COR-L47 (cell line): Measurements from ENCODE around the gene CABLES1.
A peak's percentile ranks its signal among the peaks of the same experiment; 100 is the strongest.
"Not testable (repeated sequence)": the region's sequence is repeated elsewhere in the genome, so short reads cannot be mapped to it uniquely, and the experiment has no call there.

ENCODE experiments used
- DNase-seq: peaks from one replicate; lab custom pipeline; 2025; lab: John Stamatoyannopoulos, UW

The CABLES1 gene, protein sequence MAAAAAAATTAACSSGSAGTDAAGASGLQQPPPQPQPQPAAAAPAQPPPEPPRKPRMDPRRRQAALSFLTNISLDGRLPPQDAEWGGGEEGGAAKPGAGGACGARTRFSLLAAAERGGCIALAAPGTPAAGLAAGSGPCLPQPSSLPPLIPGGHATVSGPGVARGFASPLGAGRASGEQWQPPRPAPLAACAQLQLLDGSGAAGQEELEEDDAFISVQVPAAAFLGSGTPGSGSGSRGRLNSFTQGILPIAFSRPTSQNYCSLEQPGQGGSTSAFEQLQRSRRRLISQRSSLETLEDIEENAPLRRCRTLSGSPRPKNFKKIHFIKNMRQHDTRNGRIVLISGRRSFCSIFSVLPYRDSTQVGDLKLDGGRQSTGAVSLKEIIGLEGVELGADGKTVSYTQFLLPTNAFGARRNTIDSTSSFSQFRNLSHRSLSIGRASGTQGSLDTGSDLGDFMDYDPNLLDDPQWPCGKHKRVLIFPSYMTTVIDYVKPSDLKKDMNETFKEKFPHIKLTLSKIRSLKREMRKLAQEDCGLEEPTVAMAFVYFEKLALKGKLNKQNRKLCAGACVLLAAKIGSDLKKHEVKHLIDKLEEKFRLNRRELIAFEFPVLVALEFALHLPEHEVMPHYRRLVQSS

DNA sequence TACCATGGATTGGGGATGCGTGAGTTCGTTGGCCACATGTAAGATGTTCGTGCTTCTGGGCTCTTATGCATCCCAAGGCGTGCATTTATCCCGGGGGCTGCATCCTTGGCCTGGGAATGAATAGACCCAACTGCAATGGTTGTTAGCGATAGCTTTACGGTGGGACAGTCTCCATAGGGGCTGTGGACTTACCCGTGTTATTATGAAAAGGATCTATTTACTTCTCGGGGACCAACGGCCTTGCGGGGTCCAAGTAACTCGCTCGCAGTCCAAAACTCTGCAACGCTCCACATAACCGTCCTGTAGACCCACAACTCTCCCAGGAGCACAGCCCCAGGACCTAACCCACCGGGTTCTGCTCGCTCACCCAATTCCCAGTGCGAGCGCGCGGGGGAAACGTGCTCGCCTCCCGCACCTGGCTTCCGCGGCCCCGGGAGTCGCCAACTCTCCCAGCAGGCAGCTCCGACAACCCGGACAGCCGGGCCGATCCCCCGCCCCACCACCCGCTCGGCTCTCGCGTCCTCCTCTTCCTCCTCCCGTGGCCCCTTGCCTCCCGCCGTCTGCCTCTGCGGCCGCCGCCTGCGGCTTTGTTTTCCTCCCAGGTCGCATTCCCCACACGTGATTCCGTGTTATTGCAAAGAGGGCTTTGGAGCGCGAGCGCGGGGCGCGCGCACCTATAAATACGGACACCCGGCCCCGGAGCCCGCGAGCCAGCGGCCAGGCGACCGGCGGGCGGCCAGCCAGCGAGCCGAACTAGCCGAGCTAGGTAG lies at the start of gene CABLES1:
Gene CABLES1, plus strand, starts transcription at position 706 of the 770 bp plus-strand sequence. CDS start 278 bp downstream, outside the sequence.
- DNase-seq, result peak; percentile 79

DNA sequence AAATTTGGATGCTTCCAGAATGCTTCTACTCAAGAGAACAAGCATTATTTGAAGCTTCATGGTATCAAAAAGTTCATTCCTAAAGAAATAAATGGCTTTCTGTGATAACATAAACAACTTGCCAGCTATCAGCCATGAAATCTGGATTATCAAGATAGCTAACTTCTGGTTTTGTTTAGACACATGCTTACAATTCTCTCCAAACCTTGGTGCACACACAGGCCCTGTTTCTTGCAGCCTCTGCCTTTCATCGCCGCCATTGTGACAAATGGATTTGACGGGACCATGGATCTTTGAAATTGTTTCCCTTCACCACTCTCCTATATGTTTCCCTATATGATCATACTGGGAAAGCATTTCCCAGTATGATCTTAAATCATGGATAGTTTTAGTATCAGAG lies 47.9 kb upstream of the CABLES1 start:
- no peak for DNase-seq

GRCh38 chr18:23088310-23088709 lies 47.0 kb upstream of the CABLES1 start:
- DNase-seq, result no peak

- DNase-seq, result not testable (repeated sequence)
These were observed 44.0 kb upstream of the CABLES1 start for GRCh38 chr18:23091017-23091993.

GRCh38 chr18:23092121-23092520 lies 43.2 kb upstream of the CABLES1 start:
- no peak for DNase-seq

GRCh38 chr18:23093130-23093529 lies 42.2 kb upstream of the CABLES1 start:
- not testable (repeated sequence) for DNase-seq

GRCh38 chr18:23093772-23094171 lies 41.5 kb upstream of the CABLES1 start:
- DNase-seq, result no peak

DNA sequence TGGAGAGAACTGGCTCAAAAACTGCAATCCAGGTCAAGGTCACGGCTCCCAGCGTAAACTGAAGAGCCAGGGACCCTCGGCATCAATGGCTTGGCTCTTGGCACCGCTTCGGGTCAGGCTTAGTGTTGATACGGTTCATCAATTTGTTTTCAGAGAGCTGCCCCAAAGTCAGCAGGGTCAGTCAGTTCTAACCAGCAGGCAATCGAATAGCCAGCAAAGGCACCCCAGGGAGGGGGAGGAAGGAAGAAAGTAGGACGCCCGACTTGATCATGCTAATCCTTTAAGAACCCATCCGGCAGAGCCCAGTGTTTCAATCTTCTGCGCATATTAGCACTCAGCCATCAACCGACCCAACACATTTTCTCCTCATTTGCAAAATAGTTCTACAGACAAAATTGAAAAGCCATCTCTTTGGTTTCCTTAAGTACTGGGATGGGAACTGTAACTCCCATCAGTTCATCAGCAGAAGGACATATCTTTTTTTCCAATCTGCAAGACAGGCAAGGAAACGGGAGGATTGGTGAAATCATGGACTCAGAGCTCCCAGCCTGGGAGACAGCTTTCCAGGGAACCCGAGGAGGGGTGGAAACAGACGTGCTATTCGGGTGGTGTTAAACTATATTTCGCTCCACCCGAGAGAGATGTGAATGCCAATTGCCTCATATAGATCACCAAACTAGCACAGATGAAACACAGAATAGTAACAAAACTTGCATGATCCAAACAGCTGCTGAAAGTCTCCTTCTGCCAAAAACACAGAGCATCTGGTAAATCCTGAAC lies 40.7 kb upstream of the CABLES1 start:
- DNase-seq, result no peak

DNA sequence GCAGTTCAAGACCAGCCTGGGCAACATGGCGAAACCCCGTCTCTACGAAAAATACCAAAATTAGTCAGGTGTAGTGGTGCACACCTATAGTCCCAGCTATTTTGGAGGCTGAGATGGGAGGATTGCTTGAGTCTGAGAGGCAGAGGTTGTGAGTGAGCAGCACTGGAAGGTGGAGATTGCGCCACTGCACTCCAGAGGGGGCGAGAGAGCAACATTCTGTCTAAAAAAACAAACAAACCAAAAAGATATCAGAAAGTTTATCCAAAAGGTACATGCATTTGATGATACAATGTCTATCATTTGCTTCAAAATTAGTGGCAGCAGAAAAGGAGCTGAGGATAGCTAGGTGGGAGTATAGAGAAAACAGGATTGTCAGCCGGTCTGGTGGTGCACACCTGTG lies 39.8 kb upstream of the CABLES1 start:
- no peak for DNase-seq

- not testable (repeated sequence) for DNase-seq
These were observed 38.3 kb upstream of the CABLES1 start for GRCh38 chr18:23097016-23097415.

DNA sequence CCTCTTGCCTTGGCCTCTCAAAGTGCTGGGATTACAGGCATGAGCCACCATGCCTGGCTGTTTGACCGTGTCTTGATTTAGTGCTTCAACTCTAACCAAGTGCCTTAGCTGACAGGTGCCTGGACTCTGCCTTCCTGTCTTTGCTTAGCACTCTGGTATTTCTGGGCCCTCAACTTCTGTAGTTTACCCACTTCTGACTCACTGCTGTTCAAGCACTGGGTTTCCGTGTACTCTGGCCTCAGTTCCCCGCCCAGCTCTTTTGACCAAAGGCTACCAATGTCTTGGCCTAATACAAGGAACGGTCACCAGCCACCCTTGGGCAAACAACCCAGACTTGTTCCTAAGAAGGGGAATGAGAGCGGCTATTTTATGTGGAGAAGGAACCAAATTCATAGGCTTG lies 35.7 kb upstream of the CABLES1 start:
- no peak for DNase-seq

GRCh38 chr18:23101861-23102432 lies 33.3 kb upstream of the CABLES1 start:
- no peak for DNase-seq

DNA sequence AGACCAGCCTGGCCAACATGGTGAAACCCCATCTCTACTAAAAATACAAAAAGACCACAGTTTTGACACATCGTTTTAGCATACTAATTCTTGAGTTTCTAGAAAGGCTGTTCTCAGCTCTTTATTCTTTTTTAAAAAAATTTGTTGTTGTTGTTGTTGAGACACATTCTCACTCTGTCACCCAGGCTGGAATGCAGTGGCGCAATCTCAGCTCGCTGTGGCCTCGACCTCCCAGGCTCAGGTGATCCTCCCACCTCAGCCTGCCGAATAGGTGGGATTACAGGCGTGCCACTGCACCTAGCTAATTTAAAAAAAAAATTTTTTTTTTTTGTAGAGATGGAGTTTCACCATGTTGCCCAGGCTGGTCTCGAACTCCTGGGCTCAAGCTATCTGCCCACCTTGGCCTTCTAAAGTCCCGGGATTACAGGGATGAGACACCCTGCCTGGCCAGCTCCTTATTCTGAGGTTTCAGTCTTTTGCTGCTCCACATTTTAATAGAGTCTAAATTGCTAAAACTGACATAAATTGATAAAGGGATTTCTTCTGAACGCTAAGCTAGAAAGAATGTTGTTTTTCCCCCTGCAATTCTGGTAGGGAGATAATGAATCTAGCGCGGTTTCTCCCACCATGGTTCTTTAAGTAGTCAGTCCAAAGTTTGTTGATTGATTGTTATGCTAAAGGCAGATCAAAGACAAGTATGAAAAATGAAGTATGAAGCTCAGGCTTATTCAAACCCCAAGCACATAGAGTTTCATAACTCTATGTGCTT lies 32.6 kb upstream of the CABLES1 start:
- no peak for DNase-seq

DNA sequence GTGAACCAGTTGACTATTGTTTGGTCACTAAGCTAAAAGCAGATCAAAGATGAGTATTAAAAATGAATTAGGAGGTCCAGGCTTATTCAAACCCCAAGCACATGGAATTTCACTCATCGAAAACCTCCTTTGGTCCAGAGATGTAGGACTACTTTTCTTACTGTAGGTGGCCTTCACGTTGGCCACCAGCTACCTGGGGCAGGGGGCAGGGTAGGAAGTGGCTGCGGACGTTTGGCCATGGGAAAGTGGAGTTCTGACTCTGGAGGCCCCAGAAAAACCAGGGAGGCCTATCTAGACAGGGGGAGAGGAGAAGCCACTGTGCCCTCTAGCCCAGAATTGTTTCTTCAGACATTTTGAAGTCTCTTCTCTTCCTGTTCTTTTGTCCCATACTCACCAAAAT lies 31.8 kb upstream of the CABLES1 start:
- no peak for DNase-seq

GRCh38 chr18:23105030-23105429 lies 30.3 kb upstream of the CABLES1 start:
- no peak for DNase-seq

GRCh38 chr18:23105581-23106219 lies 29.6 kb upstream of the CABLES1 start:
- DNase-seq, result no peak

- DNase-seq, result no peak
These were observed 28.7 kb upstream of the CABLES1 start for GRCh38 chr18:23106575-23106974.

DNA sequence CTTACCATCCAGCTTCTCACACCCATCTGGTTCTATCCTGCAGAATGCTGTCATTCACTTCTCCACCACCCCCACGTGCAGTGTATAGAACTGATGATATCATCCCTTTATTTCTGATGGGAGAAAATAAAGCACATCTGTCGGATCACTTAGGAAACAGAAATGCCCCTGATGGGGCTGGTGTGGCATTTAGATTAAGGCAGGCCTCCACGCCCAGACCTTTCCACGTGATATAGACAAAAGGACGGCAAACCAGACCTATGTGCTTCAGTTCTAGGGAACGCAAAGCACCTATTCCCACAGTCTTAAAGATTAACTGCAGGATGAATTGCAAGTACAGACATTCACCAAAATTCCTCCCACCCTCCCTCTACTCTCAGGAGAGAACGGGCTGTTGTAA lies 27.6 kb upstream of the CABLES1 start:
- no peak for DNase-seq

- no peak for DNase-seq
These were observed 26.8 kb upstream of the CABLES1 start for GRCh38 chr18:23108496-23108895.
